Panc1 (cell line): ENCODE results near the gene CACNG1. TPM values are rescaled to one million over a fixed set of nuclear protein-coding genes. Genes with fewer than 3 reads are reported as not detected.

Source experiments
- ATAC-seq: fragments of 200-7000 bp; cut with Tn5 transposase; 2 replicates; pipeline ENCODE4 v1.9.1; 2020; ENCODE audit warnings: mild to moderate bottlenecking, moderate library complexity
- Bru-seq: library from RNA; stranded (reverse); fragments of 400-500 nt; gene quantifications from one replicate; lab custom pipeline; 2021; lab: Mats Ljungman, UMichigan
- BruChase-seq, 2 experiments: library from RNA; stranded (reverse); fragments of 400-500 nt; gene quantifications; one replicate each; lab custom pipeline; 2021; lab: Mats Ljungman, UMichigan
- BruUV-seq: library from RNA; stranded (reverse); fragments of 400-500 nt; replicated peaks from 2 replicates; lab custom pipeline; 2021; lab: Mats Ljungman, UMichigan
- CTCF ChIA-PET: fragments of 300-600 bp; sonication (Branson Sonifier 250); formaldehyde crosslinking; loops from one replicate; lab custom pipeline; 2022; ENCODE audit warnings: antibody characterized with exemption; lab: Charles Lee
- POLR2A ChIA-PET: fragments of 300-600 bp; sonication (Branson Sonifier 250); formaldehyde crosslinking; loops from one replicate; lab custom pipeline; 2022; ENCODE audit warnings: antibody characterized with exemption; lab: Charles Lee
- DNase-seq: peaks from one replicate; pipeline ENCODE4 v3.0.0-alpha.2; 2010; ENCODE audit warnings: low read depth, low spot score
- H3K27ac ChIP-seq: 2 replicates; pipeline ENCODE4 v1.5.1; 2011; ENCODE audit warnings: mild to moderate bottlenecking, low read length, inconsistent platforms
- H3K27me3 ChIP-seq: fragments of 200-500 bp; sonication (Bioruptor generic); 2 replicates; pipeline ENCODE4 v1.6.0; 2014; ENCODE audit warnings: low read length, inconsistent platforms; ENCODE audit not compliant: control insufficient read depth, insufficient read depth
- H3K36me3 ChIP-seq: fragments of 200-500 bp; sonication (Bioruptor generic); 2 replicates; pipeline ENCODE4 v1.5.1; 2014; ENCODE audit warnings: inconsistent platforms, mild to moderate bottlenecking, low read length, moderate library complexity; ENCODE audit not compliant: control insufficient read depth, insufficient read depth
- H3K4me1 ChIP-seq: 2 replicates; pipeline ENCODE4 v1.5.1; 2011; ENCODE audit warnings: inconsistent platforms, mild to moderate bottlenecking, low read length, moderate library complexity; ENCODE audit not compliant: control insufficient read depth, insufficient read depth
- H3K4me3 ChIP-seq, 2 experiments: 2 replicates each; pipeline ENCODE4 v1.5.1; 2011 to 2012; ENCODE audit warnings: low read depth in 2 of 2, low read length in 2 of 2, mild to moderate bottlenecking in 2 of 2, inconsistent platforms in 1 of 2, moderate library complexity in 1 of 2
- H3K9me3 ChIP-seq: fragments of 200-500 bp; sonication (Bioruptor generic); 2 replicates; pipeline ENCODE4 v1.5.1; 2014; ENCODE audit warnings: low read depth, mild to moderate bottlenecking, inconsistent platforms, low read length, moderate library complexity; ENCODE audit not compliant: control insufficient read depth, insufficient read depth
- POLR2AphosphoS5 ChIP-seq: IDR thresholded peaks from 2 replicates; pipeline ENCODE4 v1.6.1; 2012; ENCODE audit warnings: mild to moderate bottlenecking, low read depth, low read length, moderate library complexity
- REST ChIP-seq, 2 experiments: IDR thresholded peaks; 2 replicates each; pipeline ENCODE4 v1.6.1; 2011 to 2012; ENCODE audit warnings: low read depth in 2 of 2, control low read depth in 1 of 2, low read length in 1 of 2, mild to moderate bottlenecking in 1 of 2, moderate library complexity in 1 of 2; ENCODE audit not compliant: insufficient read depth in 1 of 2
- SIN3A ChIP-seq: IDR thresholded peaks from 2 replicates; pipeline ENCODE4 v1.6.1; 2012; ENCODE audit warnings: low read depth, mild to moderate bottlenecking, low read length, moderate library complexity, borderline replicate concordance; ENCODE audit not compliant: insufficient read depth
- TCF7L2 ChIP-seq: IDR thresholded peaks from 2 replicates; pipeline ENCODE4 v1.6.1; 2011; ENCODE audit warnings: mild to moderate bottlenecking, low read depth, low read length, inconsistent platforms
- in situ Hi-C: cut with HindIII; loops from 2 replicates; pipeline ENCODE4 v1.10.0; 2016; ENCODE audit warnings: low sequenced_read_pairs, low pct_unique_long_range_greater_than_20kb
- intact Hi-C: fragments of 100-400 bp; cut with micrococcal nuclease; formaldehyde crosslinking; loops from one replicate; pipeline ENCODE4 v1.10.0; 2022; ENCODE audit not compliant: unreplicated experiment
- long read RNA-seq: library from polyadenylated mRNA; unstranded; transcript quantifications from one replicate; pipeline ENCODE4 v2.0.0, GENCODE V29; 2021; ENCODE audit not compliant: unreplicated experiment
- polyA plus RNA-seq: library from polyadenylated mRNA; unstranded; fragments of >200 nt; gene quantifications from one replicate; pipeline ENCODE4 v1.2.1, GENCODE V29; 2012; ENCODE audit warnings: missing spikeins; ENCODE audit not compliant: insufficient read length
- total RNA-seq: library from RNA; stranded (reverse); gene quantifications from one replicate; pipeline ENCODE4 v1.2.1, GENCODE V29; 2021; ENCODE audit not compliant: unreplicated experiment
- TF ChIP-seq, protein P1 (sequence below): fragments of 450-650 bp; IDR thresholded peaks from 2 replicates; pipeline ENCODE4 v1.5.1; 2017; ENCODE audit warnings: mild to moderate bottlenecking

The CACNG1 gene, protein sequence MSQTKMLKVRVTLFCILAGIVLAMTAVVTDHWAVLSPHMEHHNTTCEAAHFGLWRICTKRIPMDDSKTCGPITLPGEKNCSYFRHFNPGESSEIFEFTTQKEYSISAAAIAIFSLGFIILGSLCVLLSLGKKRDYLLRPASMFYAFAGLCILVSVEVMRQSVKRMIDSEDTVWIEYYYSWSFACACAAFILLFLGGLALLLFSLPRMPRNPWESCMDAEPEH
- total RNA-seq (0.13 TPM), Bru-seq, nascent RNA (percentile 10 among the genes with signal in this experiment), BruChase-seq, experiment 1, labeled RNA remaining after a 2-hour chase (not detected), BruChase-seq, experiment 2, labeled RNA remaining after a 6-hour chase (not detected)
- not detected for polyA plus RNA-seq
- long read RNA-seq, result 0 reads

- no peak for TF ChIP-seq REST (IDR thresholded peaks at IDR 0.05; ENCODE audit: insufficient read depth in 1 of 2, low read depth in 2 of 2, low read length in 1 of 2)
- TF ChIP-seq SIN3A, result no peak
- TF ChIP-seq, protein P1, sequence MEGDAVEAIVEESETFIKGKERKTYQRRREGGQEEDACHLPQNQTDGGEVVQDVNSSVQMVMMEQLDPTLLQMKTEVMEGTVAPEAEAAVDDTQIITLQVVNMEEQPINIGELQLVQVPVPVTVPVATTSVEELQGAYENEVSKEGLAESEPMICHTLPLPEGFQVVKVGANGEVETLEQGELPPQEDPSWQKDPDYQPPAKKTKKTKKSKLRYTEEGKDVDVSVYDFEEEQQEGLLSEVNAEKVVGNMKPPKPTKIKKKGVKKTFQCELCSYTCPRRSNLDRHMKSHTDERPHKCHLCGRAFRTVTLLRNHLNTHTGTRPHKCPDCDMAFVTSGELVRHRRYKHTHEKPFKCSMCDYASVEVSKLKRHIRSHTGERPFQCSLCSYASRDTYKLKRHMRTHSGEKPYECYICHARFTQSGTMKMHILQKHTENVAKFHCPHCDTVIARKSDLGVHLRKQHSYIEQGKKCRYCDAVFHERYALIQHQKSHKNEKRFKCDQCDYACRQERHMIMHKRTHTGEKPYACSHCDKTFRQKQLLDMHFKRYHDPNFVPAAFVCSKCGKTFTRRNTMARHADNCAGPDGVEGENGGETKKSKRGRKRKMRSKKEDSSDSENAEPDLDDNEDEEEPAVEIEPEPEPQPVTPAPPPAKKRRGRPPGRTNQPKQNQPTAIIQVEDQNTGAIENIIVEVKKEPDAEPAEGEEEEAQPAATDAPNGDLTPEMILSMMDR, result no peak
- no peak for TF ChIP-seq TCF7L2
- no peak for TF ChIP-seq POLR2AphosphoS5
- Histone ChIP-seq H3K27ac (no peak within 1 kb of the TSS), H3K4me3 (no peak within 1 kb of the TSS), H3K27me3 (no peaks in the 10 kb centered on the region), H3K36me3 (no peaks in the 10 kb centered on the region), H3K9me3 (0 out of 2 replicates have a peak, but pooled peaks cover 3% of the 10 kb centered on the region), H3K4me1 (no peaks in the 10 kb centered on the region)
- POLR2A ChIA-PET, result no interaction called here
- no TSS peak for BruUV-seq
- DNase-seq (no peak), ATAC-seq (no peak)
- CTCF ChIA-PET, result no interaction called here
- in situ Hi-C loops, result no loop called here
- intact Hi-C loops, result no loop called here
Observed at GRCh38 chr17:67044016-67044772, at the start of gene CACNG1. Gene CACNG1, plus strand, starts transcription at chr17:67044554. Its CDS starts 107 bp downstream, at chr17:67044661.

- no peaks in the 10 kb centered on the region for H3K4me1 ChIP-seq
- H3K36me3 ChIP-seq, result no peaks in the 10 kb centered on the region
- intact Hi-C loops (no loop called here), in situ Hi-C loops (no loop called here)
- no TSS peak for BruUV-seq
- TF ChIP-seq TCF7L2 (no peak), REST (IDR thresholded peaks at IDR 0.05; ENCODE audit: insufficient read depth in 1 of 2, low read depth in 2 of 2, low read length in 1 of 2) (no peak), POLR2AphosphoS5 (no peak), SIN3A (no peak)
- TF ChIP-seq, protein P1, result no peak
- ATAC-seq (no peak), DNase-seq (no peak)
- H3K9me3 ChIP-seq, result no peaks in the 10 kb centered on the region
- H3K27me3 ChIP-seq, result no peaks in the 10 kb centered on the region
- CTCF ChIA-PET, result no interaction called here
- POLR2A ChIA-PET, result no interaction called here
- no peak overlapping the region for H3K4me3 ChIP-seq
- no peak overlapping the region for H3K27ac ChIP-seq
Observed at GRCh38 chr17:66994930-66995535, 49.3 kb upstream of the CACNG1 start.
